HEK293 (cell line): ENCODE results near the gene PDZD4.

Experiments
- CTCF ChIA-PET: fragments of 350-600 bp; formaldehyde crosslinking; extraction: SDS; loops from one replicate; lab custom pipeline; 2021; ENCODE audit warnings: antibody characterized with exemption; lab: Yijun Ruan, JAX
- POLR2A ChIA-PET: fragments of 300-600 bp; formaldehyde crosslinking; extraction: SDS; loops from one replicate; lab custom pipeline; 2020; ENCODE audit warnings: antibody characterized with exemption, inconsistent platforms; lab: Yijun Ruan, JAX
- H3K27ac ChIP-seq: fragments of 200-500 bp; sonication (Bioruptor generic); 2 replicates; pipeline ENCODE4 v1.5.1; 2014; ENCODE audit warnings: low read depth, low read length, control low read depth, inconsistent platforms; ENCODE audit errors: extremely low read depth
- H3K36me3 ChIP-seq, 2 experiments: fragments of 200-500 bp in 1 of 2; sonication (Bioruptor generic) in 1 of 2; 1 replicate in 1 of 2; 2 replicates in 1 of 2; pipeline ENCODE4 v1.5.1; 2014 to 2017; ENCODE audit warnings: inconsistent platforms in 2 of 2, low read length in 2 of 2; ENCODE audit not compliant: control insufficient read depth in 2 of 2, insufficient read depth in 1 of 2
- H3K4me1 ChIP-seq: fragments of 200-500 bp; sonication (Bioruptor generic); 2 replicates; pipeline ENCODE4 v1.5.1; 2014; ENCODE audit warnings: mild to moderate bottlenecking, low read length, inconsistent platforms; ENCODE audit not compliant: control insufficient read depth, insufficient read depth
- H3K4me3 ChIP-seq: 2 replicates; pipeline ENCODE4 v1.5.1; 2011; ENCODE audit warnings: low read depth, mild to moderate bottlenecking, control low read depth, low read length, moderate library complexity
- H3K9me3 ChIP-seq: fragments of 200-500 bp; sonication (Bioruptor generic); 2 replicates; pipeline ENCODE4 v1.5.1; 2014; ENCODE audit warnings: low read depth, low read length, inconsistent platforms; ENCODE audit not compliant: control insufficient read depth, insufficient read depth
- ATF2 ChIP-seq: fragments of 450-650 bp; formaldehyde crosslinking; IDR thresholded peaks from 2 replicates; pipeline ENCODE4 v1.5.1; 2016; ENCODE audit warnings: missing biosample characterization, missing genetic modification characterization, low read depth
- GLIS2 ChIP-seq: fragments of 450-650 bp; formaldehyde crosslinking; IDR thresholded peaks from 2 replicates; pipeline ENCODE4 v1.5.1; 2016; ENCODE audit warnings: missing biosample characterization, missing genetic modification characterization
- HOXC10 ChIP-seq: sonication (generic); formaldehyde crosslinking; IDR thresholded peaks from 2 replicates; pipeline ENCODE4 v1.8.1; 2023; ENCODE audit warnings: mild to moderate bottlenecking, missing genetic modification reagents
- IKZF3 ChIP-seq: fragments of 450-650 bp; IDR thresholded peaks from 2 replicates; pipeline ENCODE4 v1.5.0; 2018; ENCODE audit warnings: missing biosample characterization, mild to moderate bottlenecking, missing genetic modification characterization, moderate library complexity
- KLF16 ChIP-seq: fragments of 450-650 bp; formaldehyde crosslinking; IDR thresholded peaks from 2 replicates; pipeline ENCODE4 v1.5.1; 2017; ENCODE audit warnings: missing biosample characterization, missing genetic modification characterization
- KLF8 ChIP-seq: fragments of 450-650 bp; formaldehyde crosslinking; IDR thresholded peaks from 2 replicates; pipeline ENCODE4 v1.5.1; 2016; ENCODE audit warnings: missing biosample characterization, missing genetic modification characterization
- MZF1 ChIP-seq: fragments of 450-650 bp; formaldehyde crosslinking; IDR thresholded peaks from 2 replicates; pipeline ENCODE4 v1.5.1; 2017; ENCODE audit warnings: missing biosample characterization, missing genetic modification characterization, borderline replicate concordance
- TRIM28 ChIP-seq: IDR thresholded peaks from 2 replicates; pipeline ENCODE4 v1.6.1; 2011; ENCODE audit warnings: low read length, control low read depth, borderline replicate concordance
- ZNF10 ChIP-seq: fragments of 450-650 bp; formaldehyde crosslinking; IDR thresholded peaks from 2 replicates; pipeline ENCODE4 v1.5.1; 2017; ENCODE audit warnings: missing biosample characterization, missing genetic modification characterization
- ZNF114 ChIP-seq: fragments of 450-650 bp; formaldehyde crosslinking; IDR thresholded peaks from 2 replicates; pipeline ENCODE4 v1.5.0; 2017; ENCODE audit warnings: missing biosample characterization, missing genetic modification characterization
- ZNF140 ChIP-seq: fragments of 450-650 bp; formaldehyde crosslinking; IDR thresholded peaks from 2 replicates; pipeline ENCODE4 v1.5.1; 2016; ENCODE audit warnings: missing biosample characterization, missing genetic modification characterization
- ZNF155 ChIP-seq: fragments of 450-650 bp; formaldehyde crosslinking; IDR thresholded peaks from 2 replicates; pipeline ENCODE4 v1.5.1; 2016; ENCODE audit warnings: missing biosample characterization, missing genetic modification characterization
- ZNF157 ChIP-seq: fragments of 450-650 bp; formaldehyde crosslinking; IDR thresholded peaks from 2 replicates; pipeline ENCODE4 v1.5.1; 2016; ENCODE audit warnings: missing biosample characterization, missing genetic modification characterization
- ZNF174 ChIP-seq: fragments of 450-650 bp; formaldehyde crosslinking; IDR thresholded peaks from 2 replicates; pipeline ENCODE4 v1.5.0; 2017; ENCODE audit warnings: missing biosample characterization, mild to moderate bottlenecking, missing genetic modification characterization
- ZNF175 ChIP-seq: fragments of 450-650 bp; formaldehyde crosslinking; IDR thresholded peaks from 2 replicates; pipeline ENCODE4 v1.5.1; 2016; ENCODE audit warnings: missing biosample characterization, missing genetic modification characterization
- ZNF223 ChIP-seq: fragments of 450-650 bp; formaldehyde crosslinking; IDR thresholded peaks from 2 replicates; pipeline ENCODE4 v1.5.1; 2016; ENCODE audit warnings: missing biosample characterization, missing genetic modification characterization
- ZNF26 ChIP-seq: fragments of 450-650 bp; formaldehyde crosslinking; IDR thresholded peaks from 2 replicates; pipeline ENCODE4 v1.5.1; 2016; ENCODE audit warnings: missing biosample characterization, missing genetic modification characterization
- ZNF274 ChIP-seq, 2 experiments: fragments of 200-500 bp in 1 of 2; fragments of 450-650 bp in 1 of 2; sonication (Bioruptor generic) in 1 of 2; formaldehyde crosslinking in 1 of 2; IDR thresholded peaks; 2 replicates each; pipeline versions ENCODE4 v1.5.1 to v1.6.1; 2014 to 2016; ENCODE audit warnings: borderline replicate concordance in 1 of 2, inconsistent platforms in 1 of 2, low read length in 1 of 2, missing biosample characterization in 1 of 2, missing genetic modification characterization in 1 of 2
- ZNF280D ChIP-seq: fragments of 450-650 bp; formaldehyde crosslinking; IDR thresholded peaks from 2 replicates; pipeline ENCODE4 v1.5.1; 2016; ENCODE audit warnings: missing biosample characterization, missing genetic modification characterization
- ZNF292 ChIP-seq: fragments of 450-650 bp; formaldehyde crosslinking; IDR thresholded peaks from 2 replicates; pipeline ENCODE4 v1.5.1; 2016; ENCODE audit warnings: low read depth, missing biosample characterization, missing genetic modification characterization, borderline replicate concordance
- ZNF548 ChIP-seq: fragments of 450-650 bp; formaldehyde crosslinking; IDR thresholded peaks from 2 replicates; pipeline ENCODE4 v1.5.1; 2016; ENCODE audit warnings: missing biosample characterization, missing genetic modification characterization
- ZNF670 ChIP-seq: fragments of 450-650 bp; formaldehyde crosslinking; IDR thresholded peaks from 2 replicates; pipeline ENCODE4 v1.5.1; 2016; ENCODE audit warnings: missing biosample characterization, missing genetic modification characterization, low read depth
- ZNF692 ChIP-seq: fragments of 450-650 bp; formaldehyde crosslinking; IDR thresholded peaks from 2 replicates; pipeline ENCODE4 v1.5.1; 2016; ENCODE audit warnings: missing biosample characterization, missing genetic modification characterization
- ZNF747 ChIP-seq: fragments of 450-650 bp; formaldehyde crosslinking; IDR thresholded peaks from 2 replicates; pipeline ENCODE4 v1.5.1; 2016; ENCODE audit warnings: missing biosample characterization, missing genetic modification characterization
- ZNF830 ChIP-seq: fragments of 450-650 bp; IDR thresholded peaks from 2 replicates; pipeline ENCODE4 v1.5.0; 2018; ENCODE audit warnings: missing biosample characterization, missing genetic modification characterization, low read depth, mild to moderate bottlenecking, moderate library complexity
- ZNF837 ChIP-seq: fragments of 450-650 bp; formaldehyde crosslinking; IDR thresholded peaks from 2 replicates; pipeline ENCODE4 v1.5.1; 2016; ENCODE audit warnings: missing biosample characterization, missing genetic modification characterization
- ZSCAN5A ChIP-seq: fragments of 450-650 bp; formaldehyde crosslinking; IDR thresholded peaks from 2 replicates; pipeline ENCODE4 v1.5.1; 2016; ENCODE audit warnings: missing biosample characterization, missing genetic modification characterization

The PDZD4 gene

GRCh38 chrX:153820601-153821000 lies 9.7 kb downstream of the PDZD4 start:
- no peak overlapping the region for H3K4me3 ChIP-seq
- no peaks in the 10 kb centered on the region for H3K36me3 ChIP-seq
- no peak overlapping the region for H3K27ac ChIP-seq
- CTCF ChIA-PET: interaction anchor here (0.6 to 0.7 kb wide), 4 partner anchors 58 to 112 kb away, joined by 3 to 4 read pairs (median 3); no protein-coding TSS in a partner anchor
- no peaks in the 10 kb centered on the region for H3K9me3 ChIP-seq
- no peaks in the 10 kb centered on the region for H3K4me1 ChIP-seq
- TF ChIP-seq ZNF175 (tag by site-specific recombination): no peak
- no peak for TF ChIP-seq ZNF10 (tag by site-specific recombination)
- no peak for TF ChIP-seq ZNF280D (tag by site-specific recombination)
- TF ChIP-seq ATF2 (tag by site-specific recombination): no peak
- no peak for TF ChIP-seq ZNF292 (tag by site-specific recombination)
- TF ChIP-seq ZNF157: no peak
- no peak for TF ChIP-seq ZNF140 (tag by site-specific recombination)
- TF ChIP-seq TRIM28: no peak
- no peak for TF ChIP-seq ZNF174 (tag by site-specific recombination)
- no peak for TF ChIP-seq ZNF670
- no peak for TF ChIP-seq IKZF3 (tag by site-specific recombination)
- TF ChIP-seq ZNF274 (IDR thresholded peaks at IDR 0.05; ENCODE audit: low read length): no peak
- no peak for TF ChIP-seq ZNF274 (tag by site-specific recombination; IDR thresholded peaks at IDR 0.05; ENCODE audit: borderline replicate concordance)
- no peak for TF ChIP-seq ZNF747 (tag by site-specific recombination)
- no peak for TF ChIP-seq KLF8 (tag by site-specific recombination)
- no peak for TF ChIP-seq ZNF114 (tag by site-specific recombination)
- no peak for TF ChIP-seq ZNF692 (tag by site-specific recombination)
- no peak for TF ChIP-seq ZNF223
- no peak for TF ChIP-seq KLF16
- TF ChIP-seq ZNF155 (tag by site-specific recombination): no peak
- TF ChIP-seq, all 188 proteins: peak for 0
- POLR2A ChIA-PET: interaction anchor here (0.7 kb wide), 1 partner anchor 108 kb away, joined by 3 read pairs; no protein-coding TSS in a partner anchor

GRCh38 chrX:153819384-153820040 lies 10.8 kb downstream of the PDZD4 start:
- Histone ChIP-seq H3K27ac (no peak overlapping the region), H3K36me3 (no peaks in the 10 kb centered on the region), H3K4me3 (peak overlapping the region; percentile 27), H3K4me1 (no peaks in the 10 kb centered on the region), H3K9me3 (no peaks in the 10 kb centered on the region)
- ChIA-PET POLR2A (interaction anchor here (1.0 to 2.1 kb wide), 6 partner anchors 8 to 152 kb away, joined by 3 to 12 read pairs (median 3); partner anchors contain the start of genes HCFC1, IDH3G and SSR4), CTCF (interaction anchor here (0.6 to 1.8 kb wide), 3 partner anchors 111 to 210 kb away, joined by 3 to 6 read pairs (median 3); no protein-coding TSS in a partner anchor)
- TF ChIP-seq GLIS2 (tag by site-specific recombination): peak; percentile 43
- no peak for TF ChIP-seq HOXC10 (CRISPR knock-in tag)
- no peak for TF ChIP-seq MZF1 (tag by site-specific recombination)
- no peak for TF ChIP-seq ZNF548 (tag by site-specific recombination)
- 0 out of 2 replicates have a peak, but pooled peaks have one; percentile 1 for TF ChIP-seq ZSCAN5A (tag by site-specific recombination)
- no peak for TF ChIP-seq ZNF837 (tag by site-specific recombination)
- TF ChIP-seq ZNF830 (tag by site-specific recombination): no peak
- TF ChIP-seq ZNF26 (tag by site-specific recombination): no peak
